Measurements from ENCODE around the gene ZNF879.

GRCh38 chr5:179044765-179045164 lies 21.2 kb downstream of the ZNF879 start:
- TF ChIP-seq YY1 (IDR thresholded peaks at IDR 0.05; ENCODE audit: insufficient read depth, insufficient read length) (no peak), SUZ12 (IDR thresholded peaks at IDR 0.05; ENCODE audit: extremely low read depth, insufficient read depth, insufficient read length) (no peak)
